ENCODE data around the gene HOXD9. TPM values are rescaled to one million over a fixed set of nuclear protein-coding genes. Genes with fewer than 3 reads are reported as not detected.

Gene HOXD9
- polyA plus RNA-seq, 4 donors = 0.27 to 1.9 (median 0.28) TPM; not detected in 1

DNA sequence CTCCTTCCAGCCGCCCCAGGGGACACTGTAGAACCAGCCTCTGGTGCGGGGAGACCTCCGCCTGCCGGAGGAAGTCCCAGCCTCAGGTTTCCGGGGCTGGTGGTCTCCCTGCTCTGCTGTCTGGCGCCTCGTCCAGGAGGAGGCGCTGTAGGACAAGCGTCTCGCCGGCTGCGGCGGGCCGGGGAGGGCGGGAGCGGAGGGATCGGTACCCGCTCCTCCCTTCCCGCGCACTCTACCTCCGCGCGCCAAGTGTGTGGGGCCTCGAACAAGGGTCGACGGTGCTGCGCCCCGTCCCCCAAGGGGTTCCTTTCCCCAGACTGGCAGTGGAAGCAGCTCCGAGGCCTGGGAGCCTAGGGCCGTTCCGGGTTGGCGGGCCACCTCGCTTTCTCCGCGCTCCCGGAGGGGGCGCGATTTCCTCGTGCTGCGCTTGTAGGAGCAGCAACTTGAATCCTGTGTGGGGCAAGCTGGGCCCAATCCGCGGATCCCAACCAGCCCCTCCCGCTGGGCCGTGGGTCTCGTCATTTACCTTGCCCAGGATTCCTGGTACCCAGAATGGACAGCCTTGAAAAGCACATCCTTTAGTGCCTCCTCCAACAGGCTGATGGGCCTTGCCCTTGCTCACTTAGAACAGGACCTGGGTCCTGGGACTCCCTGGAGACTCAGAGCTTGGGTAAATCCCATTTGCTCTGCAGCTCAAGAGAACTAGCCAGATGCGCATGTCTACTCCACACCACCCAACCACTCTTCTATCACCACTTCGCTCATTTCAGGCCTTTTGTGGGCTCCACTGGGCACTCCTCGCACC lies 18.2 kb downstream of the HOXD9 start:
- DNase-seq (peak; percentile 39 to 88), FAIRE-seq (no peak)
- Histone ChIP-seq H3K27me3 (ENCODE audit: control insufficient read depth in 3 of 3, insufficient read depth in 3 of 3, low read length in 3 of 3) (peaks cover 6 to 88% (median 44%) of the 10 kb centered on the region in 3 donors), H3K9me3 (ENCODE audit: control insufficient read depth in 2 of 2, insufficient read depth in 1 of 2, low read depth in 1 of 2, low read length in 1 of 2) (no peaks in the 10 kb centered on the region), H3K27ac (ENCODE audit: low read depth in 1 of 3, low read length in 2 of 3) (peak overlapping the region in 1 of 3 donors; percentile 56), H3K4me1 (ENCODE audit: control insufficient read depth in 3 of 3, insufficient read depth in 2 of 3, low read depth in 1 of 3, low read length in 2 of 3) (peaks cover 0 to 8% (median 0%) of the 10 kb centered on the region in 3 donors), H3K4me3 (ENCODE audit: low read depth in 1 of 3, low read length in 3 of 3) (peak overlapping the region in 2 of 3 donors; percentile 37), H3K36me3 (ENCODE audit: control insufficient read depth in 3 of 3, insufficient read depth in 2 of 3, low read depth in 1 of 3, low read length in 3 of 3) (no peaks in the 10 kb centered on the region)
- WGBS, 3 donors = 7 to 9% (median 8%) methylated on average over 46 to 48 of the region's 48 CpGs

DNA sequence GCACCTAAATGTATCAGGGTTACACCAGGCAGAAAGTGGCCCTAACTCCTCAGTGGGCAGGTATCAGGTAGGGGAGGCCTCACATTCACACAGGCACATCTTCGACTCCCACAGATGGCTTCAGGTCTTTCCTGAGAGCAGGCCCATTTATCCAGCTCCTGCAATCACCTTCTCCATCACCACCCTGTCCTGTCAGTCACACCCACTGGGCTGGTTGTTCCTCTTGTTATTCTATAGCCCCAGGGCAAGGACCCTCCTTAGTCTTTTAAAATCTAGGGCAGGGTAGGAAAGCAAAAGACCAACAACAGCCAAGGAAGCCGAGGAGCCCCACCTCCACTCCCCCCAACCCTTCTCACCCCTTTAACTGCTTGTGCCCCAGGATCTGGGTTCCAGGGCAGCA lies 19.8 kb downstream of the HOXD9 start:
- H3K27ac ChIP-seq (ENCODE audit: low read depth in 1 of 3, low read length in 2 of 3) = no peak overlapping the region
- FAIRE-seq = no peak
- H3K36me3 ChIP-seq (ENCODE audit: control insufficient read depth in 3 of 3, insufficient read depth in 2 of 3, low read depth in 1 of 3, low read length in 3 of 3) = no peaks in the 10 kb centered on the region
- H3K4me3 ChIP-seq (ENCODE audit: low read depth in 1 of 3, low read length in 3 of 3) = no peak overlapping the region
- peaks cover 3 to 90% (median 46%) of the 10 kb centered on the region in 3 donors for H3K27me3 ChIP-seq (ENCODE audit: control insufficient read depth in 3 of 3, insufficient read depth in 3 of 3, low read length in 3 of 3)
- no peak for DNase-seq
- H3K9me3 ChIP-seq (ENCODE audit: control insufficient read depth in 2 of 2, insufficient read depth in 1 of 2, low read depth in 1 of 2, low read length in 1 of 2) = no peaks in the 10 kb centered on the region
- H3K4me1 ChIP-seq (ENCODE audit: control insufficient read depth in 3 of 3, insufficient read depth in 2 of 3, low read depth in 1 of 3, low read length in 2 of 3) = peaks cover 0 to 6% (median 0%) of the 10 kb centered on the region in 3 donors
- 80 to 90% (median 86%) methylated on average over 2 of the region's 2 CpGs for WGBS, 3 donors

DNA sequence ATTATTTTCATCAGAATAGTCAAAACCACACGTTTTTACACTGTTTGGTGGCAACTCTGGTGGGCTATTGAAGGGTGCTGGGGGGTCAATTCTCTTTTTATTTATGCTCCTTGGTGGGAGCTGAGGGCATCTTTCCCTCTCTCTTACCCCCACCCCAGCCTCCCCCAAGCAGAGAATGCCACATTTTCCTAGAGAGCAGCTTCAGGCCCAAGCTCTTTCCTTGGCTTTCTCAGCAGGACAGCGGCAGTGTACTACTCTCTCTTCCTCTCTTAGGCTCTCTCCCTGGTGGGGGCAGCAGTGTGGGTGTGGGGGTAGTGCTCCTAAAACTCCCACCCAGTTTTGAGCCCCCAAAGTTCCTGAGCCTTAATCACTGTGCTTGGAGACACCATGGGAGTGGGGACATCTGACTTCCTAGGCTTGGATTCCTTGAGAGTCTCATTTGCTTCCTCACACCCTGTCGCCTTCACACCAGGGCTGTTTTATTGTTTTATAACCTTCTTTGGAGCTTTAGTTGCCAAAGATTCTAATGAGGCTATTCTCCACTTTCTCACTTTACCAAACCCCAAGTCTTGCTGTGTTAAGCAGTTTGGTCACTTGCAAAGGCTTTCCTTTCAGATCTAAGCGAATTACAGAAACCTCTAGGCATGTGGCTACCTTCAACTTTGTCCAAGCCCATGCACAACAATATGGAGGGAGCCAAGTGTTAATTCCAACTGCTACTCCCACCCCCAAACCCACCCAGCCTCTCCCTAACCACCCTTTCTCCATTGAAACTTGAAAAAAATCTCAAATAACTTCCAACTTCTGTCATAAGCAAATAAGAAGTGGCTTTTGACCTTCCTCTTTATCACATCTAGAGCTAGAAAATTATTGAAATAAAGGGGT lies 22.8 kb downstream of the HOXD9 start:
- WGBS, 3 donors = 18 to 48% (median 28%) methylated on average over 4 of the region's 4 CpGs
- peaks cover 0 to 4% (median 0%) of the 10 kb centered on the region in 3 donors for H3K36me3 ChIP-seq (ENCODE audit: control insufficient read depth in 3 of 3, insufficient read depth in 2 of 3, low read depth in 1 of 3, low read length in 3 of 3)
- H3K27me3 ChIP-seq (ENCODE audit: control insufficient read depth in 3 of 3, insufficient read depth in 3 of 3, low read length in 3 of 3) = peaks cover under 1 to 93% (median 53%) of the 10 kb centered on the region in 3 donors
- no peak overlapping the region for H3K27ac ChIP-seq (ENCODE audit: low read depth in 1 of 3, low read length in 2 of 3)
- no peak for DNase-seq
- no peak overlapping the region for H3K4me3 ChIP-seq (ENCODE audit: low read depth in 1 of 3, low read length in 3 of 3)
- peaks cover 0 to 1% (median 0%) of the 10 kb centered on the region in 3 donors for H3K4me1 ChIP-seq (ENCODE audit: control insufficient read depth in 3 of 3, insufficient read depth in 2 of 3, low read depth in 1 of 3, low read length in 2 of 3)
- no peak for FAIRE-seq
- H3K9me3 ChIP-seq (ENCODE audit: control insufficient read depth in 2 of 2, insufficient read depth in 1 of 2, low read depth in 1 of 2, low read length in 1 of 2) = no peaks in the 10 kb centered on the region

DNA sequence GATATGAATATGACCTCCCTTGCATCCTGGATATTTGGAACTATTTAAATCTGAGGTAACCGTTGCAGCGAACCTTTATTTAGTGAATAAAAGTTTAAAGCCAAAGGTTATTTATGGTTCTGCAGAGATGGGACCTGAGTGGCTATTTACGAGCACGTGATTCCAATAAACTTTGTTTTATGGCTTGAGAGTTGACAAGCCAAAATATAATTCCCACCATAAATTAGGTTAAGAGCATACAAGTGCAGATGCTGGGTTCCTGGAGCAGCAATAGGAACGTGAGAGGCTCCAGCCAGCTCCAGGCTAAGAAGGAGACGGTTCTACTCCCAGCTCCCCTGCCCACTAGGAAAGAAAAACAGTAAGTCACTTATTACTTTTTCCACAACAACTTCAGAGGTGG lies 23.6 kb downstream of the HOXD9 start:
- Histone ChIP-seq H3K27me3 (ENCODE audit: control insufficient read depth in 3 of 3, insufficient read depth in 3 of 3, low read length in 3 of 3) (peaks cover 6 to 93% (median 56%) of the 10 kb centered on the region in 3 donors), H3K4me1 (ENCODE audit: control insufficient read depth in 3 of 3, insufficient read depth in 2 of 3, low read depth in 1 of 3, low read length in 2 of 3) (no peaks in the 10 kb centered on the region), H3K36me3 (ENCODE audit: control insufficient read depth in 3 of 3, insufficient read depth in 2 of 3, low read depth in 1 of 3, low read length in 3 of 3) (peaks cover 0 to 4% (median 0%) of the 10 kb centered on the region in 3 donors), H3K4me3 (ENCODE audit: low read depth in 1 of 3, low read length in 3 of 3) (no peak overlapping the region), H3K9me3 (ENCODE audit: control insufficient read depth in 2 of 2, insufficient read depth in 1 of 2, low read depth in 1 of 2, low read length in 1 of 2) (no peaks in the 10 kb centered on the region), H3K27ac (ENCODE audit: low read depth in 1 of 3, low read length in 2 of 3) (no peak overlapping the region)
- WGBS, 3 donors = 6 to 30% (median 17%) methylated on average over 6 of the region's 6 CpGs
- no peak for FAIRE-seq
- no peak for DNase-seq

DNA sequence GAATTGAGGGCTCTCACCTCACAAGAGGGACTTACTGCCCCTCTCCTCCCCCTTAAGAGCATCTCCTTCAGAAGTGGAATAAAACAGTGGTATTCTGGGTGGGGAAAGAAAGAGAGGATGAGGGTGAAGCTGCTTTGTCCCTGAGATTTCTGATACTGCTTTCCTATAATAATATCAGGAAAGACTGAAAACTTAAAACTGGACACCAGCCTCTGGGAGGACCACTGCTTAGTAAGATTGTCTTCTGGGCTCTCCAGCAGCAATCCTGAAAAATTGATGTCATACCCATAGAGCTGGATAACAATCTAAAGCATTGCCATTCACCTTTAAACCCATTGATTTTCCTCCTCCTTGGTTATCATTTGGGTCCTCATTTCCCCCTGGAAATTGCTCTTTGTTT lies 24.1 kb downstream of the HOXD9 start:
- Histone ChIP-seq H3K4me1 (ENCODE audit: control insufficient read depth in 3 of 3, insufficient read depth in 2 of 3, low read depth in 1 of 3, low read length in 2 of 3) (no peaks in the 10 kb centered on the region), H3K36me3 (ENCODE audit: control insufficient read depth in 3 of 3, insufficient read depth in 2 of 3, low read depth in 1 of 3, low read length in 3 of 3) (peaks cover 0 to 4% (median 0%) of the 10 kb centered on the region in 3 donors), H3K27me3 (ENCODE audit: control insufficient read depth in 3 of 3, insufficient read depth in 3 of 3, low read length in 3 of 3) (peaks cover 8 to 92% (median 61%) of the 10 kb centered on the region in 3 donors), H3K9me3 (ENCODE audit: control insufficient read depth in 2 of 2, insufficient read depth in 1 of 2, low read depth in 1 of 2, low read length in 1 of 2) (no peaks in the 10 kb centered on the region), H3K4me3 (ENCODE audit: low read depth in 1 of 3, low read length in 3 of 3) (no peak overlapping the region), H3K27ac (ENCODE audit: low read depth in 1 of 3, low read length in 2 of 3) (no peak overlapping the region)
- FAIRE-seq (no peak), DNase-seq (no peak)

GRCh38 chr2:176147210-176147799 lies 24.8 kb downstream of the HOXD9 start:
- peaks cover 13 to 93% (median 65%) of the 10 kb centered on the region in 3 donors for H3K27me3 ChIP-seq (ENCODE audit: control insufficient read depth in 3 of 3, insufficient read depth in 3 of 3, low read length in 3 of 3)
- H3K27ac ChIP-seq (ENCODE audit: low read depth in 1 of 3, low read length in 2 of 3) = no peak overlapping the region
- H3K36me3 ChIP-seq (ENCODE audit: control insufficient read depth in 3 of 3, insufficient read depth in 2 of 3, low read depth in 1 of 3, low read length in 3 of 3) = peaks cover 0 to 4% (median 0%) of the 10 kb centered on the region in 3 donors
- no peak overlapping the region for H3K4me3 ChIP-seq (ENCODE audit: low read depth in 1 of 3, low read length in 3 of 3)
- H3K4me1 ChIP-seq (ENCODE audit: control insufficient read depth in 3 of 3, insufficient read depth in 2 of 3, low read depth in 1 of 3, low read length in 2 of 3) = no peaks in the 10 kb centered on the region
- DNase-seq (no peak), FAIRE-seq (no peak)
- WGBS, 3 donors = 29 to 31% (median 31%) methylated on average over 32 of the region's 32 CpGs
- H3K9me3 ChIP-seq (ENCODE audit: control insufficient read depth in 2 of 2, insufficient read depth in 1 of 2, low read depth in 1 of 2, low read length in 1 of 2) = no peaks in the 10 kb centered on the region

DNA sequence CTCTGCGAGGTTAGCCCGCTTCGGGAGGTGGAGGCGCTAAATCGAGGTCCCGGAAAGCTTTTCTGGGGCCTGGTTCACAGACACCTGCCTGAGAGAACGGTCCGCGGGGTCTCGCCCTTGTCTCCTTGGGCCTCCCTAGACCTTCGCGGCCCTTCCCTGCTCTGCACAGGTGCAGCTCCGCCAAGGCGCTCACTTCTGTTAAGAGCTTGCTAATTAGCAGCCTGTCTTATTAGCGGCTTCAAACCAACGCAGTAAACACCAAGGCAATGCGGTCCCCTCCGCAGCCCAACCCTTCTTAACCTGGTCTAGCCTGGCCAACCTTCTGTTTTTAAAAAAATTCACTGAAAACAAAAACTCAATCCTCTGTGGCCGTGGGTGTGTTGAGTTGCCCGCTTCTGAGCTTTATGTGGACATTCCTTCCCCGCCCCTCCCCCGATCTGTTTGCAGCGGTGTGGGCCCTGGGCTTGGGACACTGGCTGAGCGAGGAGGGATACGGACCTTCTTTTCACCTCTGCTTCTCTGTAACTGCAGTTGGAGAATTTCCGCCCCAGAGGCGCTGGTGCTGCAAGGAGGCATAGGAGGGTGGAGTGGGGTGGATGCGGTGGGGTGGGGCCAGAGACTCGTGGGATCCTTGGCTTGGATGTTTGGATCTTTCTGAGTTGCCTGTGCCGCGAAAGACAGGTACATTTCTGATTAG lies 25.4 kb downstream of the HOXD9 start:
- no peak for DNase-seq
- H3K4me1 ChIP-seq (ENCODE audit: control insufficient read depth in 3 of 3, insufficient read depth in 2 of 3, low read depth in 1 of 3, low read length in 2 of 3) = no peaks in the 10 kb centered on the region
- peaks cover 0 to 6% (median 0%) of the 10 kb centered on the region in 3 donors for H3K36me3 ChIP-seq (ENCODE audit: control insufficient read depth in 3 of 3, insufficient read depth in 2 of 3, low read depth in 1 of 3, low read length in 3 of 3)
- no peaks in the 10 kb centered on the region for H3K9me3 ChIP-seq (ENCODE audit: control insufficient read depth in 2 of 2, insufficient read depth in 1 of 2, low read depth in 1 of 2, low read length in 1 of 2)
- peaks cover 13 to 93% (median 69%) of the 10 kb centered on the region in 3 donors for H3K27me3 ChIP-seq (ENCODE audit: control insufficient read depth in 3 of 3, insufficient read depth in 3 of 3, low read length in 3 of 3)
- no peak overlapping the region for H3K27ac ChIP-seq (ENCODE audit: low read depth in 1 of 3, low read length in 2 of 3)
- 13 to 26% (median 23%) methylated on average over 31 of the region's 31 CpGs for WGBS, 3 donors
- H3K4me3 ChIP-seq (ENCODE audit: low read depth in 1 of 3, low read length in 3 of 3) = no peak overlapping the region
- FAIRE-seq = no peak

Data from small intestine (tissue), 7 donors.